ENCODE data around the gene HMCN2.

DNA sequence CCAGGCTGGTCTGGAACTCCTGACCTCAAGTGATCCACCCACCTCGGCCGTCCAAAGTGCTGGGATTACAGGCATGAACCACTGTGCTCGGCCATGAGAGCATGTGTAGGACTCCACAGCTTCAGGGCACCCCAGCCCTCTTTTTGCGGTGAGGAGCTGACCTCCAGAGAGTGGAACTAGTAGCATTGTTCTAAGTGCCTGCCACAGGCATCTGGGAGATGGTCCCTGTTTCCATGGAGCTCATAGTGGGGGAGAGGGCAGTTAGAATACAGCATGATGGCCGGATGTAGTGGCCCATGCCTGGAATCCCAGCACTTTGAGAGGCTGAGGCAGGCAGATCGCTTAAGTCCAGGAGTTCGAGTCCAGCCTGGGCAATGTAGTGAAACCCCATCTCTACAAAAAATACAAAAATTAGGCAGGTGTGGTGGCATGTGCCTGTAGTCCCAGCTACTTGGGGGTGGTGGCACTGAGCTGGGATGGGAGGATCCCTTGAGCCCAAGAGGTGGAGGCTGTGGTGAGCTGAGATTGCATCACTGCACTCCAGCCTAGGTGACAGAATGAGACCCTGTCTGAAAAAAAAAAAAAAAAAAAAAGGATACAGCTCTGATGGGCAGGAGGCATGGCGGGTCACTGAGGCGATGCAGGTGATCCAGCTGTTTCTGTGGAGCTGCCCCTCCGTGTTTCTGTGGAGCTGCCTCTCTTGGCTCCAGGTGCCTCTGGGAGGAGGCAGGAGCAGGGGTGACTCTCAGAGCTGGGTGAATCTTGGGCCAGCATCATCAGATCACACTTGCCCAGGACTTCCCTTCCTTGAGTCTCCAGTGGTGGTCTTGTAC, 183.4 kb downstream of the HMCN2 start:
- TF ChIP-seq EZH2 (IDR thresholded peaks at IDR 0.05; ENCODE audit: insufficient read depth, poor library complexity, severe bottlenecking) (no peak), EZH2phosphoT487 (IDR thresholded peaks at IDR 0.05; ENCODE audit: insufficient read depth, low read depth) (no peak)

Data from GM23248 (cell line).